Liver (tissue), 9 donors: ENCODE data around the gene ADAM19. TPM values are rescaled to one million over a fixed set of nuclear protein-coding genes. Genes with fewer than 3 reads are reported as not detected.

ENCODE experiments used
- DNase-seq: peaks from one replicate; pipeline ENCODE4 v3.0.0-alpha.2; 2017; ENCODE audit warnings: low spot score
- H3K27ac ChIP-seq, 2 donors: one replicate each; pipeline ENCODE4 v1.7.0; 2013; ENCODE audit warnings: inconsistent platforms in 2 of 2, low read length in 2 of 2, control low read depth in 1 of 2, low read depth in 1 of 2, mild to moderate bottlenecking in 1 of 2
- H3K27me3 ChIP-seq, 4 donors: one replicate each; pipeline versions ENCODE4 v1.6.1 to v1.7.0; 2013; ENCODE audit warnings: low read length in 3 of 4, inconsistent platforms in 1 of 4, mild to moderate bottlenecking in 1 of 4, moderate library complexity in 1 of 4; ENCODE audit not compliant: control insufficient read depth in 4 of 4, insufficient read depth in 4 of 4
- H3K36me3 ChIP-seq, 4 donors: one replicate each; pipeline versions ENCODE4 v1.6.1 to v1.7.0; 2013; ENCODE audit warnings: low read length in 3 of 4, mild to moderate bottlenecking in 3 of 4, low read depth in 1 of 4, moderate library complexity in 1 of 4; ENCODE audit not compliant: control insufficient read depth in 4 of 4, insufficient read depth in 3 of 4
- H3K4me1 ChIP-seq, 4 donors: one replicate each; pipeline versions ENCODE4 v1.6.1 to v1.7.0; 2013; ENCODE audit warnings: low read length in 3 of 4, mild to moderate bottlenecking in 3 of 4, moderate library complexity in 1 of 4; ENCODE audit not compliant: control insufficient read depth in 4 of 4, insufficient read depth in 4 of 4
- H3K4me3 ChIP-seq, 3 donors: one replicate each; pipeline versions ENCODE4 v1.6.1 to v1.7.0; 2013; ENCODE audit warnings: low read length in 3 of 3, control low read depth in 1 of 3, low read depth in 1 of 3, mild to moderate bottlenecking in 1 of 3
- H3K9ac ChIP-seq, 2 donors: one replicate each; pipeline ENCODE4 v1.7.0; 2013; ENCODE audit warnings: low read length in 2 of 2, mild to moderate bottlenecking in 2 of 2, moderate library complexity in 2 of 2, control low read depth in 1 of 2, low read depth in 1 of 2
- H3K9me3 ChIP-seq, 4 donors: one replicate each; pipeline versions ENCODE4 v1.6.1 to v1.7.0; 2013; ENCODE audit warnings: low read length in 3 of 4; ENCODE audit not compliant: control insufficient read depth in 4 of 4
- ATF3 ChIP-seq: IDR thresholded peaks from 2 replicates; pipeline ENCODE4 v1.6.1; 2016; ENCODE audit warnings: antibody characterized with exemption
- EGR1 ChIP-seq, 2 donors: IDR thresholded peaks; 2 replicates each; pipeline ENCODE4 v1.6.1; 2016 to 2018; ENCODE audit warnings: antibody characterized with exemption in 2 of 2, low read depth in 2 of 2
- FOXA1 ChIP-seq: IDR thresholded peaks from 2 replicates; pipeline ENCODE4 v1.6.1; 2016; ENCODE audit warnings: antibody characterized with exemption
- FOXA2 ChIP-seq: IDR thresholded peaks from 2 replicates; pipeline ENCODE4 v1.6.1; 2016; ENCODE audit warnings: antibody characterized with exemption
- GABPA ChIP-seq, 2 donors: IDR thresholded peaks in 1 of 2; conservative IDR thresholded peaks in 1 of 2; 2 replicates each; pipeline ENCODE4 v1.6.1; 2016; ENCODE audit warnings: antibody characterized with exemption in 2 of 2, mild to moderate bottlenecking in 1 of 2, moderate library complexity in 1 of 2
- HNF4A ChIP-seq, 2 donors: conservative IDR thresholded peaks; 2 replicates each; pipeline ENCODE4 v1.6.1; 2016; ENCODE audit warnings: antibody characterized with exemption in 2 of 2, mild to moderate bottlenecking in 2 of 2
- HNF4G ChIP-seq: IDR thresholded peaks from 2 replicates; pipeline ENCODE4 v1.6.1; 2016; ENCODE audit warnings: antibody characterized with exemption
- NR2F2 ChIP-seq: IDR thresholded peaks from 2 replicates; pipeline ENCODE4 v1.6.1; 2016; ENCODE audit warnings: antibody characterized with exemption
- RAD21 ChIP-seq, 2 donors: IDR thresholded peaks; 2 replicates each; pipeline ENCODE4 v1.6.1; 2016; ENCODE audit warnings: antibody characterized with exemption in 2 of 2, mild to moderate bottlenecking in 2 of 2
- RXRA ChIP-seq, 2 donors: IDR thresholded peaks; 2 replicates each; pipeline ENCODE4 v1.6.1; 2017 to 2018; ENCODE audit warnings: antibody characterized with exemption in 2 of 2, mild to moderate bottlenecking in 1 of 2
- SP1 ChIP-seq: IDR thresholded peaks from 2 replicates; pipeline ENCODE4 v1.6.1; 2018; ENCODE audit warnings: antibody characterized with exemption, mild to moderate bottlenecking
- TAF1 ChIP-seq: conservative IDR thresholded peaks from 2 replicates; pipeline ENCODE4 v1.6.1; 2016; ENCODE audit warnings: antibody characterized with exemption, mild to moderate bottlenecking
- YY1 ChIP-seq: IDR thresholded peaks from 2 replicates; pipeline ENCODE4 v1.6.1; 2016; ENCODE audit warnings: antibody characterized with exemption, mild to moderate bottlenecking
- ZBTB33 ChIP-seq: IDR thresholded peaks from 2 replicates; pipeline ENCODE4 v1.6.1; 2016; ENCODE audit warnings: antibody characterized with exemption
- WGBS: extraction: QIAGEN DNeasy Blood & Tissue Kit; methylation state at CpG from one replicate; pipeline ENCODE4 v1.1.7; 2013; 5-methylcytosine and 5-hydroxymethylcytosine counted together
- polyA plus RNA-seq, 2 donors: library from polyadenylated mRNA; stranded (reverse) in 1 of 2; unstranded in 1 of 2; fragments of 200-250 nt in 1 of 2; fragments of >200 nt in 1 of 2; fragmentation: Nextera tagmentation in 1 of 2; extraction: Ambion mirVana in 1 of 2; gene quantifications; one replicate each; pipeline versions ENCODE4 v1.2.1 to v1.2.3, GENCODE V29; 2013 to 2015
- total RNA-seq, 2 donors: library from RNA; depleted of rRNA; stranded (reverse); fragments of >200 nt; gene quantifications; one replicate each; pipeline ENCODE4 v1.2.3, GENCODE V29; 2014
- TF ChIP-seq, protein P1 (sequence below): fragments of 150-350 bp; IDR thresholded peaks from 2 replicates; pipeline ENCODE4 v1.5.1; 2017; ENCODE audit warnings: improper control_type of control experiment, low read depth, low read length; ENCODE audit not compliant: missing input control
- TF ChIP-seq, protein P2 (sequence below): IDR thresholded peaks from 2 replicates; pipeline ENCODE4 v1.6.1; 2016; ENCODE audit warnings: antibody characterized with exemption, mild to moderate bottlenecking
- TF ChIP-seq, protein P3 (sequence below): IDR thresholded peaks from 2 replicates; pipeline ENCODE4 v1.6.1; 2016; ENCODE audit warnings: antibody characterized with exemption
- donor health status: healthy.
- donor health status: healthy.
- donor health status: healthy.
- donor health status: healthy.
- donor health status: healthy.

Gene ADAM19
- total and polyA plus RNA-seq, 4 donors = 2.4 to 7.1 (median 2.9) TPM

- no peak for DNase-seq
- Histone ChIP-seq H3K9ac (no peak overlapping the region), H3K9me3 (no peaks in the 10 kb centered on the region), H3K27ac (no peak overlapping the region), H3K4me1 (no peaks in the 10 kb centered on the region), H3K4me3 (no peak overlapping the region), H3K27me3 (no peaks in the 10 kb centered on the region), H3K36me3 (peaks cover 0 to 5% (median 2%) of the 10 kb centered on the region in 4 donors)
- 79% methylated on average over 9 of the region's 9 CpGs for WGBS
- TF ChIP-seq FOXA2 (no peak), ZBTB33 (no peak), GABPA (IDR thresholded peaks at IDR 0.05 in 1 of 2, conservative IDR thresholded peaks at IDR 0.05 in 1 of 2) (no peak), NR2F2 (no peak), HNF4A (conservative IDR thresholded peaks at IDR 0.05) (no peak), RXRA (IDR thresholded peaks at IDR 0.05) (no peak), TAF1 (no peak), SP1 (no peak), ATF3 (no peak), RAD21 (IDR thresholded peaks at IDR 0.05) (no peak), EGR1 (IDR thresholded peaks at IDR 0.05; ENCODE audit: low read depth in 2 of 2) (no peak), HNF4G (no peak), FOXA1 (no peak), YY1 (no peak)
- TF ChIP-seq, protein P1, sequence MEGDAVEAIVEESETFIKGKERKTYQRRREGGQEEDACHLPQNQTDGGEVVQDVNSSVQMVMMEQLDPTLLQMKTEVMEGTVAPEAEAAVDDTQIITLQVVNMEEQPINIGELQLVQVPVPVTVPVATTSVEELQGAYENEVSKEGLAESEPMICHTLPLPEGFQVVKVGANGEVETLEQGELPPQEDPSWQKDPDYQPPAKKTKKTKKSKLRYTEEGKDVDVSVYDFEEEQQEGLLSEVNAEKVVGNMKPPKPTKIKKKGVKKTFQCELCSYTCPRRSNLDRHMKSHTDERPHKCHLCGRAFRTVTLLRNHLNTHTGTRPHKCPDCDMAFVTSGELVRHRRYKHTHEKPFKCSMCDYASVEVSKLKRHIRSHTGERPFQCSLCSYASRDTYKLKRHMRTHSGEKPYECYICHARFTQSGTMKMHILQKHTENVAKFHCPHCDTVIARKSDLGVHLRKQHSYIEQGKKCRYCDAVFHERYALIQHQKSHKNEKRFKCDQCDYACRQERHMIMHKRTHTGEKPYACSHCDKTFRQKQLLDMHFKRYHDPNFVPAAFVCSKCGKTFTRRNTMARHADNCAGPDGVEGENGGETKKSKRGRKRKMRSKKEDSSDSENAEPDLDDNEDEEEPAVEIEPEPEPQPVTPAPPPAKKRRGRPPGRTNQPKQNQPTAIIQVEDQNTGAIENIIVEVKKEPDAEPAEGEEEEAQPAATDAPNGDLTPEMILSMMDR = no peak
- TF ChIP-seq, protein P2, sequence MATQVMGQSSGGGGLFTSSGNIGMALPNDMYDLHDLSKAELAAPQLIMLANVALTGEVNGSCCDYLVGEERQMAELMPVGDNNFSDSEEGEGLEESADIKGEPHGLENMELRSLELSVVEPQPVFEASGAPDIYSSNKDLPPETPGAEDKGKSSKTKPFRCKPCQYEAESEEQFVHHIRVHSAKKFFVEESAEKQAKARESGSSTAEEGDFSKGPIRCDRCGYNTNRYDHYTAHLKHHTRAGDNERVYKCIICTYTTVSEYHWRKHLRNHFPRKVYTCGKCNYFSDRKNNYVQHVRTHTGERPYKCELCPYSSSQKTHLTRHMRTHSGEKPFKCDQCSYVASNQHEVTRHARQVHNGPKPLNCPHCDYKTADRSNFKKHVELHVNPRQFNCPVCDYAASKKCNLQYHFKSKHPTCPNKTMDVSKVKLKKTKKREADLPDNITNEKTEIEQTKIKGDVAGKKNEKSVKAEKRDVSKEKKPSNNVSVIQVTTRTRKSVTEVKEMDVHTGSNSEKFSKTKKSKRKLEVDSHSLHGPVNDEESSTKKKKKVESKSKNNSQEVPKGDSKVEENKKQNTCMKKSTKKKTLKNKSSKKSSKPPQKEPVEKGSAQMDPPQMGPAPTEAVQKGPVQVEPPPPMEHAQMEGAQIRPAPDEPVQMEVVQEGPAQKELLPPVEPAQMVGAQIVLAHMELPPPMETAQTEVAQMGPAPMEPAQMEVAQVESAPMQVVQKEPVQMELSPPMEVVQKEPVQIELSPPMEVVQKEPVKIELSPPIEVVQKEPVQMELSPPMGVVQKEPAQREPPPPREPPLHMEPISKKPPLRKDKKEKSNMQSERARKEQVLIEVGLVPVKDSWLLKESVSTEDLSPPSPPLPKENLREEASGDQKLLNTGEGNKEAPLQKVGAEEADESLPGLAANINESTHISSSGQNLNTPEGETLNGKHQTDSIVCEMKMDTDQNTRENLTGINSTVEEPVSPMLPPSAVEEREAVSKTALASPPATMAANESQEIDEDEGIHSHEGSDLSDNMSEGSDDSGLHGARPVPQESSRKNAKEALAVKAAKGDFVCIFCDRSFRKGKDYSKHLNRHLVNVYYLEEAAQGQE = no peak
- TF ChIP-seq, protein P3, sequence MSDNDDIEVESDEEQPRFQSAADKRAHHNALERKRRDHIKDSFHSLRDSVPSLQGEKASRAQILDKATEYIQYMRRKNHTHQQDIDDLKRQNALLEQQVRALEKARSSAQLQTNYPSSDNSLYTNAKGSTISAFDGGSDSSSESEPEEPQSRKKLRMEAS = no peak
These were observed 47.4 kb downstream of the ADAM19 start for GRCh38 chr5:157528036-157528632.
